Hematopoietic multipotent progenitor cell treated with erythropoietin and hydrocortisone succinate and interleukin-3 and kit ligand, for 6 days (in vitro differentiated cells): Measurements from ENCODE around the gene SON.
A peak's percentile ranks its signal among the peaks of the same experiment; 100 is the strongest.
"Not testable (repeated sequence)": the region's sequence is repeated elsewhere in the genome, so short reads cannot be mapped to it uniquely, and the experiment has no call there.

Experiments
- DNase-seq: peaks from one replicate; pipeline ENCODE4 v3.0.0-alpha.2; 2015

The SON gene

GRCh38 chr21:33542640-33543504, at the start of gene SON:
SON (plus strand) TSS chr21:33543038; CDS start chr21:33543093, 55 bp downstream.
- peak; percentile 99 for DNase-seq

GRCh38 chr21:33493756-33494155, 49.1 kb upstream of the SON start:
- no peak for DNase-seq

- no peak for DNase-seq
These were observed 47.1 kb upstream of the SON start for GRCh38 chr21:33495743-33496142.

GRCh38 chr21:33496345-33496744, 46.5 kb upstream of the SON start:
- peak; percentile 50 for DNase-seq

- DNase-seq = peak; percentile 48
These were observed 37.0 kb upstream of the SON start for GRCh38 chr21:33505833-33506232.

- DNase-seq = not testable (repeated sequence)
These were observed 35.8 kb upstream of the SON start for GRCh38 chr21:33507003-33507402.

GRCh38 chr21:33510826-33511225, 32.0 kb upstream of the SON start:
- peak; percentile 87 for DNase-seq

GRCh38 chr21:33511639-33512038, 31.2 kb upstream of the SON start:
- no peak for DNase-seq

GRCh38 chr21:33512481-33512880, 30.4 kb upstream of the SON start:
- DNase-seq = no peak

- no peak for DNase-seq
These were observed 28.6 kb upstream of the SON start for GRCh38 chr21:33514229-33514628.

GRCh38 chr21:33518899-33519298, 23.9 kb upstream of the SON start:
- no peak for DNase-seq

- DNase-seq = no peak
These were observed 20.4 kb upstream of the SON start for GRCh38 chr21:33522297-33522952.

GRCh38 chr21:33522953-33523349, 19.9 kb upstream of the SON start:
- peak; percentile 17 for DNase-seq

- no peak for DNase-seq
These were observed 11.8 kb upstream of the SON start for GRCh38 chr21:33531007-33531406.

- no peak for DNase-seq
These were observed 5.6 kb upstream of the SON start for GRCh38 chr21:33537212-33537611.

- DNase-seq = no peak
These were observed 3.2 kb upstream of the SON start for GRCh38 chr21:33539616-33540015.

- no peak for DNase-seq
These were observed 2.1 kb upstream of the SON start for GRCh38 chr21:33540711-33541104.

- peak; percentile 53 for DNase-seq
These were observed 1.6 kb upstream of the SON start for GRCh38 chr21:33541105-33541711.

GRCh38 chr21:33541756-33542639, 840 bp upstream of the SON start, which contains the start of gene GART:
GART (minus strand) TSS chr21:33542117; CDS start chr21:33539315, 2,802 bp downstream.
- peak; percentile 95 for DNase-seq

- peak; percentile 79 for DNase-seq
These were observed 779 bp downstream of the SON start for GRCh38 chr21:33543505-33544129.

- no peak for DNase-seq
These were observed 1.8 kb downstream of the SON start for GRCh38 chr21:33544451-33545195.
